Loucy (cell line): ENCODE results near the gene RNF19B.

ENCODE experiments used
- H2AFZ ChIP-seq: fragments of 200-600 bp; sonication (generic); 2 replicates; pipeline ENCODE4 v1.6.0; 2016; ENCODE audit warnings: antibody characterized with exemption, mild to moderate bottlenecking, low read length, moderate library complexity
- H3F3A ChIP-seq: fragments of 200-600 bp; 2 replicates; pipeline ENCODE4 v1.6.0; 2016; ENCODE audit warnings: antibody characterized with exemption, low read depth, mild to moderate bottlenecking
- H3K27me3 ChIP-seq: fragments of 200-600 bp; sonication (generic); 2 replicates; pipeline ENCODE4 v1.6.1; 2014; ENCODE audit warnings: low read length, mild to moderate bottlenecking; ENCODE audit not compliant: insufficient read depth, poor library complexity, severe bottlenecking
- H3K36me3 ChIP-seq: fragments of 200-600 bp; sonication (generic); 2 replicates; pipeline ENCODE4 v1.6.1; 2016; ENCODE audit warnings: low read length; ENCODE audit not compliant: insufficient read depth
- H3K4me1 ChIP-seq: fragments of 200-600 bp; sonication (generic); 2 replicates; pipeline ENCODE4 v1.5.1; 2014; ENCODE audit warnings: low read length, mild to moderate bottlenecking; ENCODE audit not compliant: insufficient read depth, poor library complexity, severe bottlenecking
- H3K4me2 ChIP-seq: fragments of 200-600 bp; sonication (generic); 2 replicates; pipeline ENCODE4 v1.6.0; 2014; ENCODE audit warnings: antibody characterized with exemption, low read length, low read depth, mild to moderate bottlenecking; ENCODE audit not compliant: poor library complexity, severe bottlenecking
- H3K4me3 ChIP-seq: fragments of 200-600 bp; sonication (generic); 2 replicates; pipeline ENCODE4 v1.5.1; 2014; ENCODE audit warnings: low read length, mild to moderate bottlenecking, mixed read lengths; ENCODE audit not compliant: poor library complexity, severe bottlenecking
- H3K79me2 ChIP-seq: fragments of 200-600 bp; sonication (generic); 2 replicates; pipeline ENCODE4 v1.6.1; 2014; ENCODE audit warnings: low read length; ENCODE audit not compliant: insufficient read depth
- H3K9ac ChIP-seq: fragments of 200-600 bp; sonication (generic); 2 replicates; pipeline ENCODE4 v1.6.0; 2014; ENCODE audit warnings: mild to moderate bottlenecking, low read depth, low read length, moderate library complexity; ENCODE audit not compliant: poor library complexity, severe bottlenecking
- H3K9me2 ChIP-seq: fragments of 200-600 bp; sonication (generic); replicated peaks from 2 replicates; pipeline ENCODE4 v1.6.1; 2016; ENCODE audit warnings: low read depth, low read length, mixed read lengths
- H3K9me3 ChIP-seq: fragments of 200-600 bp; sonication (generic); 2 replicates; pipeline ENCODE4 v1.6.1; 2014; ENCODE audit warnings: mild to moderate bottlenecking, antibody characterized with exemption, low read length, low read depth; ENCODE audit not compliant: insufficient read depth
- H4K20me1 ChIP-seq: fragments of 200-600 bp; sonication (generic); 2 replicates; pipeline ENCODE4 v1.6.0; 2014; ENCODE audit warnings: antibody characterized with exemption, low read length, mild to moderate bottlenecking; ENCODE audit not compliant: insufficient read depth, poor library complexity, severe bottlenecking
- EZH2phosphoT487 ChIP-seq: fragments of 200-600 bp; IDR thresholded peaks from 2 replicates; pipeline ENCODE4 v1.6.1; 2018; ENCODE audit warnings: antibody characterized with exemption, mild to moderate bottlenecking, moderate library complexity, borderline replicate concordance
- TF ChIP-seq, protein P1 (sequence below): fragments of 200-600 bp; sonication (generic); conservative IDR thresholded peaks from 2 replicates; pipeline ENCODE4 v1.5.1; 2014; ENCODE audit warnings: mild to moderate bottlenecking, antibody characterized with exemption, low read length

The RNF19B gene

DNA sequence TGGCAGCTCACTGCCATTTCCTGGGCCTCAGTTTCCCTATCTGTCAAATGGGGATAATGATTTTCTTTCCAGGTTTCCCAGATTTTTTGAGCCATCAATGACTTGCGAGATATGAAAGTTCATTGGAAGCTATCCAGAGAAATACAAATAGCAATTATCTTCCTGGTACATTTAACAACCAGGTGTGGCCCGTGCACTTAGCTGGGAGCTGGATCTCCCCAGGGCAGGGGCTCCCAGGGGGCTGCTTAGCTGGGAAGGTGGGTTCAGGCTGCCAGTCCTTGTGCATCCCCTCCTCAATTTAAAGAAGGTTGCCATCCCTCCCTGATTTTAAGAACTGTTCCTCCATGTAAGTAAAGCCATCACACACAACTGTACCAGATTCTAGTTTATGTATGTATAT is 59.8 kb downstream of the RNF19B start:
- H3K27me3 ChIP-seq: peaks cover 22% of the 10 kb centered on the region
- H3K9ac ChIP-seq: no peak overlapping the region
- H3K4me2 ChIP-seq: no peak overlapping the region
- H3K9me2 ChIP-seq: no peaks in the 10 kb centered on the region
- no peaks in the 10 kb centered on the region for H3K4me1 ChIP-seq
- no peaks in the 10 kb centered on the region for H3K79me2 ChIP-seq
- H3K9me3 ChIP-seq: no peaks in the 10 kb centered on the region
- no peaks in the 10 kb centered on the region for H4K20me1 ChIP-seq
- H3K36me3 ChIP-seq: no peaks in the 10 kb centered on the region
- H2AFZ ChIP-seq: no peak overlapping the region
- TF ChIP-seq, protein P1, sequence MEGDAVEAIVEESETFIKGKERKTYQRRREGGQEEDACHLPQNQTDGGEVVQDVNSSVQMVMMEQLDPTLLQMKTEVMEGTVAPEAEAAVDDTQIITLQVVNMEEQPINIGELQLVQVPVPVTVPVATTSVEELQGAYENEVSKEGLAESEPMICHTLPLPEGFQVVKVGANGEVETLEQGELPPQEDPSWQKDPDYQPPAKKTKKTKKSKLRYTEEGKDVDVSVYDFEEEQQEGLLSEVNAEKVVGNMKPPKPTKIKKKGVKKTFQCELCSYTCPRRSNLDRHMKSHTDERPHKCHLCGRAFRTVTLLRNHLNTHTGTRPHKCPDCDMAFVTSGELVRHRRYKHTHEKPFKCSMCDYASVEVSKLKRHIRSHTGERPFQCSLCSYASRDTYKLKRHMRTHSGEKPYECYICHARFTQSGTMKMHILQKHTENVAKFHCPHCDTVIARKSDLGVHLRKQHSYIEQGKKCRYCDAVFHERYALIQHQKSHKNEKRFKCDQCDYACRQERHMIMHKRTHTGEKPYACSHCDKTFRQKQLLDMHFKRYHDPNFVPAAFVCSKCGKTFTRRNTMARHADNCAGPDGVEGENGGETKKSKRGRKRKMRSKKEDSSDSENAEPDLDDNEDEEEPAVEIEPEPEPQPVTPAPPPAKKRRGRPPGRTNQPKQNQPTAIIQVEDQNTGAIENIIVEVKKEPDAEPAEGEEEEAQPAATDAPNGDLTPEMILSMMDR: no peak
- no peak for TF ChIP-seq EZH2phosphoT487
- no peaks in the 10 kb centered on the region for H3F3A ChIP-seq
- H3K4me3 ChIP-seq: no peak overlapping the region

DNA sequence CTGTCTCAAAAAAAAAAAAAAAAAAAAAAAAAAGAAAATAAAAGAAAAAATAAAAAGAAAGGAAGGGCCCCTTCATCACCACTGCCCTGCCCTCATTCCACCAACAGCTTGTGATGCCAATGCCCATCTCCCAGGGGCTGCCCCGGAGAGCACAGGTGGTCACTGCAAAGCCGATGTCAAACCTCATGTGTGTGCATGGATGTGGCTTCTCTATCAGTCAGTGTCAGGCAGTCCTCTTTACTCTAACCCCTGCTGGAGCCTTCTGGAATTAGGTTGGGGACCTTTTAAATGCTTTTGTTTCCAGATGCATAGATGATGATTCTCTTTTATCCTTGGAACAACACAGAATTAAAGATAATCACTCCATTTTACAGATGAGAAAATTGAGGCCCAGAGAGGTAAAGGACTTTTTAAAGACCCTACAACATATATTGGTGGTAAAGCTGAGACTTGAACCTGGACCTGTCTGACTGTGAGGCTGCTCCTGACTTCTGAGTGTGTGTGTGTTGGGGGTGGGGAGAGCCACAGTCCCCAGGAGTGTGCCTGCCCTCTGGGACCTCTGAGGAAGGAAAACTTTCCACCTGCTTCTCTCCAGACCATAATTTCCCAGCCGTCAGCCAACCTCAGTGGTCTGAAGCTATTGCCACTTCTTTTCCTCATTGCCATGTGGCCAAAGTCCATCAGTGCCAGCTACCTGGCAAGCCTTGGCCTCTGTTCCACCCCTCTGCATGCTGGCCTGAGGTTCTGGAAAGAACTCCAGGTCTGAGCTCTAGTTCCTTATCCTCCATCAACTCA is 60.4 kb downstream of the RNF19B start:
- no peaks in the 10 kb centered on the region for H3K9me2 ChIP-seq
- H3K9me3 ChIP-seq: no peaks in the 10 kb centered on the region
- H3K36me3 ChIP-seq: no peaks in the 10 kb centered on the region
- H3K27me3 ChIP-seq: peaks cover 28% of the 10 kb centered on the region
- H3K79me2 ChIP-seq: no peaks in the 10 kb centered on the region
- no peak overlapping the region for H3K9ac ChIP-seq
- no peak overlapping the region for H3K4me3 ChIP-seq
- H3K4me1 ChIP-seq: no peaks in the 10 kb centered on the region
- H3K4me2 ChIP-seq: no peak overlapping the region
- no peaks in the 10 kb centered on the region for H3F3A ChIP-seq
- H2AFZ ChIP-seq: no peak overlapping the region
- no peaks in the 10 kb centered on the region for H4K20me1 ChIP-seq
- TF ChIP-seq EZH2phosphoT487: no peak
- TF ChIP-seq, protein P1: no peak

DNA sequence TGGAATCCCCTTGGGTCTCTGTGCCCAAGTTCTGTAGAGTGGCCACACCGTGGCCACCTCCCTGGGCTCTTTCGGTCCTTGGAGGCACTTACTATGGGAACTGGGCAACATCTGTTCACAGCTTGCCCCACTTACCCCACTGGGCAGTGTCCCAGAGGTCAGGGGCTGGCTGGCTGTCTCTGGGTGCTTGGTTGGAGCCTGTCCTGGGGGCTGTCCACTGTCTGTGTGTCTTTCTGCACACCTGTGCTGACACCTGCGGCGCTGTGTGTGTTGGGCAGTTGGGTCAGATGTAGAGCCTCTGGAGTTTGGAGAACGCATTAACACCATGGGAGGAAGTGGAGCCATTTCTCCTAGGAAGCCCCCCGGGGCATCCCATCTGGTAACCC is 62.1 kb downstream of the RNF19B start:
- H3K4me2 ChIP-seq: no peak overlapping the region
- no peaks in the 10 kb centered on the region for H3K4me1 ChIP-seq
- H3K9ac ChIP-seq: no peak overlapping the region
- H3K79me2 ChIP-seq: no peaks in the 10 kb centered on the region
- no peaks in the 10 kb centered on the region for H3K9me2 ChIP-seq
- H3K4me3 ChIP-seq: no peak overlapping the region
- no peak for TF ChIP-seq EZH2phosphoT487
- H3K27me3 ChIP-seq: peaks cover 29% of the 10 kb centered on the region
- no peaks in the 10 kb centered on the region for H3F3A ChIP-seq
- no peaks in the 10 kb centered on the region for H3K9me3 ChIP-seq
- H4K20me1 ChIP-seq: no peaks in the 10 kb centered on the region
- H3K36me3 ChIP-seq: no peaks in the 10 kb centered on the region
- no peak overlapping the region for H2AFZ ChIP-seq
